Raji (cell line): ENCODE data around the gene MUC20.

Experiments used
- POLR2A ChIP-seq: IDR thresholded peaks from 2 replicates; pipeline ENCODE4 v1.6.1; 2011; ENCODE audit warnings: low read depth, low read length, control low read depth; ENCODE audit not compliant: insufficient read depth

Gene MUC20

DNA sequence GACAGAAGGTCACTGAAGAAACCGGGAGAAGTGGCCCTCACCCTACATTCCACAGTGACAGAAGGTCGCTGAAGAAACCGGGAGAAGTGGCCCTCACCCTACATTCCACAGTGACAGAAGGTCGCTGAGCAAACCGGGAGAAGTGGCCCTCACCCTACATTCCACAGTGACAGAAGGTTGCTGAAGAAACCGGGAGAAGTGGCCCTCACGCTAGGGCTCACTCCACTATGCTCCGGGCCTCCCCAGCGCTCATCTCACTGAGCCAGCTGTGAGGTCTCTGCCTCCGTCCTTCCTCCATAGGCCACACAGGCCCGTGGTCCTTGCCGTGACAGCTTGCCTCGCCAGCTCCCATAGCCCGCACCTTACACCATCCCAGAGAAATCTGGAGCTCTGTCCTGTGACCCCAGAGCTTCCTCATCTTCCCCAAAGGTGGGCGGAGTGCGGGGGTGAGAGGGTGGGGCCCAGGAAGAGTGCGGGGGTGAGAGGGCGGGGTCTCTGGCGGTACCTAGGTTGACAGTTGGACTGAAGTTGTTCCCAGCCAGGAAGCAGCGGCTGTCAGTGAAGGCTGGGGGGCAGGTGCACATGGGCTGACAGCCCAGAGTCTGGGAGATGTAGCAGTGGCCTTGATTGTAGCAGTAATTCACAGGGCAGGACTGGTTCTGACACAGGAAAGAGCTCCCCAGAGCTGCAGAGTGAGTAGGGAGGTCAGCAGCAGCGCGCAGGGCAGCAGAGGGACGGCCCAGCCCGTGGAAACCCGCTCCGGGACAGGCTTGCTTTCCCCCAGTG, 32.0 kb downstream of the MUC20 start:
- TF ChIP-seq POLR2A = no peak

DNA sequence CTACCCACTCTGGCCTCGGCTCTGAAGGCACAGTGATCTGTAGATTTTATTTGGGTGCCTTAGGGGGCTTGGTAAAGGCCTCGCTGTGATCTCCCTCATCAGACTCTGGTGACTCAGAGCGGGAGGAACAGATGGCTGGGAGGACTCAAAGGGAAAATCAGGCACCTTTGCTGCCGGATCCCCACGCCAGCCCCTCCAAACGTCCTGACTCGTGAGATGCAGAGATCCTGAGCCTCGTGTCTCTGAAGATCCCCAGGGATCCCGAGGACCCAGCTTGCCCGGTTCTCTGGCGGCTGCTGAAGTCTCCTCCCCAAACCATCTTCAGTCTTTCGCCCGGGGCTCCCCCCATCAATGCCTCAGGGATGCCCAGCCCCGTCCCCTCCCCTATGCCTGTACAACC, 32.8 kb downstream of the MUC20 start:
- TF ChIP-seq POLR2A = no peak

DNA sequence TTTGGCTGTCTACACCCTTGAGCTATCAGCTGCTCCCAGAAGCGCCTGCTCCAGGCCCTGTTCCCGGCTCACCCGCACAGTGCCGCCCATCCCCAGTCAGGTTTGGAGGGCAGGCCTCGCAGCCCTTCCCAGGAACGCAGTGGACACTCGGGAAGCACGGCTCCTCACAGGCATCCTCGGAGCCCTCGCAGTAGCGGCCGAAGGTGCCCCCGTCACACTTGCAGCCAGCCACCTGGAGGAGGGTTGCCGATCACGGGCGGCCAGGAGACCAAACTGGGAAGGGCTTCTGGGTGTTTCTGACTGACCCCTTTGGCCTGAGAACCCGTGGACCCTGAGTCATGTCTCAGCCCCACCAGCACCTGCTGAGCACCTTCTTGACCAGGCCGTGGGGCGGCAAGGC, 33.4 kb downstream of the MUC20 start:
- no peak for TF ChIP-seq POLR2A

DNA sequence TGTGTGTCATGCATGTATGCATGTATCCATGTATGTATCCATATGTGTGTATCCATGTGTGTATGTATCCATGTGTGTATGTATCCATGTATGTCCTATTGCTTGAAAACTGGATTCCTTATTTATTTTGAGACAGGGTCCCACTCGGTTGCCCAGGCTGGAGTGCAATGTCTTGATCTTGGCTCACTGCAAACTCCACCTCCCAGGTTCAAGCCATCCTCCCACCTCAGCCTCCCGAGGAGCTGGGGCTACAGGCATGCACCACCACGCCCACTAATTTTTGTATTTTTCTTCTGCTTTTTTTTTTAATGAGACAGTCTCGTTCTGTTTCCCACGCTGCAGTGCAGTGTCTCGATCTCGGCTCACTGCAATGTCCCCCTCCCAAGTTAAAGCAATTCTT, 34.1 kb downstream of the MUC20 start:
- no peak for TF ChIP-seq POLR2A

DNA sequence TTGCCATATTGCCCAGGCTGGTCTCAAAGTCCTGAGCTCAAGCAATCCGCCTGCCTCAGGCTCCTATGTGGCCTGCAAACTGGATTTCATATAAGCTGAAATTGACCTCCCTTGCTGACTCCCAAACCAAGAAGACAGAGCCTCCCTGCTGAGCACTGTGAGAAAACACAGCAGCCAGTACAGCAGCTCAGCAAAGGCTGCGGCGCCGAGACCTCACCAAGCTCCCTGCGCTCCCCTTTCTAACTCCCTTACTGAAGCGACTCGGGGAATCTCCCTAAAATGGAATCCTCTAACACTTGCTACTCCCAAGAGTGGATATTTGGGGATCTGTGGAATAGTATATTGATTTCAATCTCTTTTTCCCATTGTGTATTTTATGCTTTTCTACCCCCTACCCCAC, 34.6 kb downstream of the MUC20 start:
- no peak for TF ChIP-seq POLR2A

DNA sequence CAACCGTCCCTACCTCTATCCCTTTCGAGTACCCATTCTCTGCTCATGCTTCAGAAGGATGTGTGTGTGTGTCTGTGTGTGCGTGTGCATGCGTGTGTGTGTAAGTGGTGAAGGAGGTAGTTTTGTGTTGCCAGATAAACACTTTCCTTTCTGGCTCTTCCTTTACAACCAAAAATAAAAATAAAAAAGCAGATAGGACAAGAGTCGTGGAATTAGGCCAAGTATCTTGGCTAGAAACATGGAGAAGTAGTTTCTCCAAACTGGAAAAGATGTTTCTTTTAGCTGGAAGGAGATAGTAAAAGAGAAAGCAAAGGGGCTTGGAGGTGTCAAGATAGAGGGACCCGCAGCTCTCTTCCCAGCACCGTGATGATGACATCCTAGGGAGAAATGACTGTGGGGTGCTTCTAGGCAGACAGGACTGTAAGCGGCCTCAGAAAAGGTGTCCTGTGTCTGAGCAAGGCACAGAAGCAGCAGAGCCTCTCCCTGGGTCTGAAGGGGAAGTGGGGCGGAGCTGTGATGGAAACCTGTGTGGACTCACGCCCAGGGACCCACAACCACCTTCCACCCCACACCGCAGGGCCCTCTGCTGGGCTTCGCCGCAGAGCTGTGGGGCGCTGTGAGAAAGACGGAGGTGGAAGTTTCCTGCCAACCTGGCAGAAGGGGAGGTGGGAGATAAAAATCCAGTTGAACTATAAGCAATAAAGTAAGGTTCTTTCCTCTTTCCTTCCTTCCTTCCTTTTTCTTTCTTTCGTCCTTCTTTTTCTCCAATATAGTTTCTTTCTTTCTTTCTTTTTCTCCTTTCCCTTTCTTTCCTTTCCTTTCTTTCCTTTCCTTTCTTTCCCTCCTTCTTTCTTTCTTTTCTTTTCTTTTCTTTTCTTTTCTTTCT, 35.3 kb downstream of the MUC20 start:
- no peak for TF ChIP-seq POLR2A

DNA sequence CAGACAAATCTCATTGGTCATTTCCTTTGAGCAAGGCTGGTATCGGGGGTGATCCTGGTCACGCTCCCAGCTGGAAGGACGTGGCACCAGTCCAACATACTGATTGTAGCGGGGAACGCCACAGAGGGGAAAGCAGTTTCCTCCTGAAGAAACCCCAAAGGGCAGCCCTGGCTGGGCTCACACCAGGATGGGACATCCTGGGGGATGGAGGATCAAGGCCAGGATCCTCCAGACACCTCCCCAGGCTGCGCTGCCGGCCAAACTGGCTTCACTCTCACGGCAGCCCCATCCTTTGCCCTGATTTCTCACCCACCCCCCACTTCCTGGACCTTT, 36.6 kb downstream of the MUC20 start:
- TF ChIP-seq POLR2A = no peak

DNA sequence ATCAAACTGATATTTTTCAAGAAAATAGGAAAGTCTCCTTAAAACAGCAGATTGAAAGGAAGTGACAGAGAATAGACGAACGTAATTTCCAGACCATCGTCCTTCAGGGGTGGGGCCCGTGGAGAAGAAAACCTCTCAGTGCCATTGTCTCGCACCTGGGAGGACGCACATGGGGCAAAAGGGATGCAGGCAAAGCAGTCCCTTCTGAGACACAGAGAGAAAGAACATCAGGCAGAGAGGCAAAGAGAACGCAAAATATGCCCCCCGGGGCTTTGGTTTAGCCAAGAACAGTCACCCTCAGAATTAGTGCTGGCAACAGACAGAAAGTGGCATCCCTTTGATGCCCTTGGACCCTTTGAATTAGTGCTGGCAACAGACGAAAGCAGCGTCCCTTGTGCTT, 37.0 kb downstream of the MUC20 start:
- TF ChIP-seq POLR2A = no peak

DNA sequence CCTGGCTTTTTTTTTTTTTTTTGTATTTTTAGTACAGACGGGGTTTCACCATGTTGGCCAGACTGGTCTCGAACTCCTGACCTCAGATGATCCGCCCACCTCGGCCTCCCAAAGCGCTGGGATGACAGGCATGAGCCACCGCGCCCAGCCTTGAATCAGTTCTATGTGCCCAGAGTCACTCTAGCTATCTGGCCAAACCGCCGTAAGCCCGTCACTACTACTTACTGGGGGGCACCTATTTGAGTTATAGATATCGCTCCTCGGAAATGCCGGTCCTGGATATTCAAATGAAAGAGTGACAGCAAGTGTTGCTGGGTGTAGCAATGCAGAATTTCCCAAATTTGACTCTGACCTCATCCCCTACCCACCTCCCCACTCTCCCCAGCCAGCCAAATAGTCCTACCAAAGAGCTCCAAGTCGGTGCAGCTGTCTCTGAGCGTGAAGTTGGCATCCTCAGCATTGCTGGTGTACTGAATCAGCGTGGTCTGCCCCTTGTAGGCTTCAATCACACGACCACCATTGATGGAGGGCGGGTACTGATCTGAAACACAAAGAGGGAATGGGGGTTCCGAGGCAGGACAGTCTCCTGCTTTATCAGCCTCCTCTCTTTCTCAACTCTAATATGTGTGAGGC, 38.1 kb downstream of the MUC20 start:
- no peak for TF ChIP-seq POLR2A

DNA sequence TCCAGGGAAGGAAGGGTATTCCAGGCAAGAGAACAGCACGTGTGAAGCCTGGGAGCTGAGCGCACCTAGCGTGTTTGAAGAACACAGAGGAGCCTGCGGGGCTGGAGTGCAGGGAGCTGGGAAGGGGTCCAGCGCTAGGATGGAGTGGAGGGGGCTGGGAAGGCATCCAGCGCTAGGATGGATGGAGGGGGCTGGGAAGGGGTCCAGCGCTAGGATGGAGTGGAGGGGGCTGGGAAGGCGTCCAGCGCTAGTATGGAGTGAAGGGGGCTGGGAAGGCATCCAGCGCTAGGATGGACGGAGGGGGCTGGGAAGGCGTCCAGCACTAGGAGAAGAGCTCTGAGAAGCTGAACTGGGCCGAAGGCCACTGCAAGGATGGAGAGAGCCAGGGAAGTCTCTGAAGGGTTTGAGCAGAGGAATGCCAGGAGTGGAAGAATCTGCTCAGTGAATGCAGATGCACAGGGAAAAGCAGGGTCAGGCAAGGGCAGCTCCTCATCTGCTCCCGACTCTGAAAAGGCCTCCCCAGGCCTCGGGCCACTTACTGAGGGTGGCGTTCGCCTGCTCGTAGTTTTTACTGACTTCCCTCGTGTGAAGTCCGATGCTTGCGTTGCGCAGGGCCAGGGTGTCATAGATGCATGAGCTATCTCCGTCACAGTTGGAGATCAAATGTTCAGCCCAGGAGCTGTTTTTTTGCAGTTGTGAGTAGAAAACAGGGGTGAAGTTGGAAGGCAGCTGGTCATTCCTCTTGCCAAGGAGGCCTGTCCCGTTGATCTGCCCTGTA, 39.8 kb downstream of the MUC20 start:
- no peak for TF ChIP-seq POLR2A

DNA sequence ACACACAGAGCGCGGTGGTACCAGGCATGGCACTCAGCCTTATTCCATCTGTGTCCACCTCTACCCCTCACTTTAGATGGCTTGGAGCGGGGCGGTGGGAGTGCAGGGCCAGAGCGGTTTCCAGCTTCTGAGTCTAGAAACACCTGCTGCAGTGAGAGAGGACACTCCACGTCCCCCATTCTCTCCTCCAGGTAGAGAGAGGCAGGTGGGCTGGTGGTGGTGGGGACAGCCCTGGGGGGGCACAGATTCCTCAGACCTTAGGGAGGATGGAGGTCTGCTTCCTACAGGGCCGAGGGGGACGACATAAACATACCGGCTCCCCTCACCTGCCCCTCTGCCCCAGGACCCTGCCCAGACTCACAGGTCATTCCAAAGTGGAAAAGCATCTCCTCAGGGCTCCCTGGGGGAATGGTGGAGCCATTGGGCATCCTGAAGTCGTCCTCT, 40.4 kb downstream of the MUC20 start:
- no peak for TF ChIP-seq POLR2A

DNA sequence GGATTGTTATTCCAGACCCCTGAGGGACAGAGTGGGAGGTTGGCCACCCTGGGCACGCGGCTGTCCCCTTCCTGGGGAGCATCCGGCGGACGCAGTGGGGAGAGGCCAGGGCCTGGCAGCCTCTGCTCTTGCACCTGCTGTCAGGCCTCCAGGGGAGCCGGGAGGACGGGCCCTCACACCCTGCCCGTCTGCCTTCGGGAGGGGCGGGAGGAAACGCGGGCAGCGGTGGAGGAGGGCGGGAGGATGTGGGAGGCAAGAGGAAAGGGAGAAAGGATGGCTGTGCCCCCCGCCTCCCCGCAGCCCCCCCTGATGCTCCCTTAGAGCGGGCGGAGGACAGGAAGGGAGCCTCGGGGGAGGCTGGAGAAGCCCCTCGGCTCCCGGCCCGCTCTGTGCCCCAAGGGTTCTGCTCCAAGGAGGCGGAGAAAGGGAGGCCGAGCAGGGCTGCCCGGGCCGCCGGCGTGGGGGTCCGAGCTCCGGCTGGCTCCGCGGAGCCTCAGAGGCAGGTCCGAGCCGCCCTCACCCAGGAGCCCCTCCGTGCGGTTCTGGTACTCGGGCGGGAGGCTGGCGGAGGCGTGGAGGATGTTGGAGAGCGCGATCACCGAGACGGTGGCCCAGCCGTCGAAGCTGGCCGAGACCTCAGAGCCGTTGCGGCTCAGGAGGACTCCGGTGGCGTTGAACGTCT, 40.9 kb downstream of the MUC20 start:
- TF ChIP-seq POLR2A = no peak

DNA sequence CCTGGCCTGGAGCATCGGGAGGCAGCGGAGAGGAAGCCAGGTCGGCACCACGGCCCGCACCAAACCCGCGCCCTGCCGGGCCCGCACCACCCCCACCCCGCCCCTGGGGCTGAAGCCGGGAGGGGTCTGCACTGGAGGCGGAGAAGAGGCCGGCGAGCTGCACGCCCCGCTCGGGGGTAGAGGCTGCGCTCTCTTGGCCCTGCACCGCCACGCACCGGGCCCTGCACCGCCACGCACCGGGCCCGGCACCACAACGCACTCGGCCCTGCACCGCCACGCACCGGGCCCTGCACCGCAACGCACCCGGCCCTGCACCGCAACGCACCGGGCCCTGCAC, 41.4 kb downstream of the MUC20 start:
- TF ChIP-seq POLR2A = no peak

DNA sequence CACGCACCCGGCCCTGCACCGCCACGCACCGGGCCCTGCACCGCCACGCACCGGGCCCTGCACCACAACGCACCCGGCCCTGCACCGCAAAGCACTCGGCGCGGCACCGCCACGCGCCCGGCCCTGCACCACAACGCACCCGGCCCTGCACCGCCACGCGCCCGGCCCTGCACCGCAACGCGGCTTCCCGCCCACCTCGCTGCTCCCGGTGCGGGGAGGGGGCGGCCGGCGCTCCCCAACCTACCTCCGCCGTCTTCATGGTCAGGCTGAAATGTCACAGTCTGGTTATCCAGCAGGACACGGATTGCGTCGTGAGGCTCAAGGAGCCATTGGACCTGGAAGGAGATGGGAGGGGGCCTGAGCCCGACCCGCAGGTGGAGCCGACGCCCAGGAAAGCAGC, 41.8 kb downstream of the MUC20 start:
- no peak for TF ChIP-seq POLR2A

DNA sequence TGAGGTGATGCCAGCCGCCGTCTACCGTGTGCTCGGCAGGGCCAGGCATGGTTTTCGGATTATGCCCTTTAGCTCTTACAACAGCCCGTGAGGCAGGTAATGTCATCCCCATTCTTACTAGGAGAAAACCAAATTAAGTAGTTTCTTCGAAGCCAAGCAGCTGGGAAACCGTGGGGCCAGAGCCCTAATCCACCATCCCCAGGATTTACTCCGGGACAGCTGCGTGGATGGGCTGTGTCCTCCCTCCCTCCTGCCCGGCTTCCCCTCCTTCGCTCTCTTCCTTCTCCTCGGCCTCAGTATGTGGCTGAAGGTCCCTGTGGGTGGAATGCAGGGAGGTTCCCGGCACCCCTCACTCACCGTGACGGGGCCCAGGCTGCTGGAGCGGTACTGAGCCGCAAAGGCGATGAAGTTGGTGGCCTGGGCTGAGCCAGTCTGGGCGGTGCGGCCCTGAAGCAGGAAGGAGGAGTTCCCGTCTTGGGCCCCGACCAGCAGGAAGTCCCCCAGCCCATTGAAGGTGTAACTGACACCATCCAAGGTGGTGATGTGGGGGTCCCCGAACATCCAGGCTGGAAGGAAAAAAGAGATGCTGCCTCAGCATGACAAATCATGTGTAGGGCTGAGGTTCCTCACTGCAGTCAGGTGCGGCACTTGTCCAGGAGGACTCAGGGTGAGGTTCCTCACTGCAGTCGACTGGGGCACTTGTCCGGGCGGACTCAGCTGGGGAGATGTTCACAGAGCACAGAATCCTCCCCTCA, 42.5 kb downstream of the MUC20 start:
- TF ChIP-seq POLR2A = no peak
